Astrocyte of the spinal cord (primary cell): ENCODE measurements around the gene TMCC1.

ENCODE experiments used
- DNase-seq: peaks from one replicate; pipeline ENCODE4 v3.0.0; 2011; ENCODE audit warnings: low read depth, low spot score
- H3K4me3 ChIP-seq: 2 replicates; pipeline ENCODE4 v1.5.1; 2011; ENCODE audit warnings: low read depth, mild to moderate bottlenecking, low read length, moderate library complexity
- in situ Hi-C: cut with HindIII; loops from 2 replicates; pipeline ENCODE4 v1.10.0; 2017; ENCODE audit warnings: low sequenced_read_pairs
- TF ChIP-seq, protein P1 (sequence below): IDR thresholded peaks from 2 replicates; pipeline ENCODE4 v1.5.1; 2012; ENCODE audit warnings: low read depth, mild to moderate bottlenecking, low read length, inconsistent platforms

Gene TMCC1

GRCh38 chr3:129831503-129831902 is 62.0 kb downstream of the TMCC1 start:
- DNase-seq, result no peak
- TF ChIP-seq, protein P1, sequence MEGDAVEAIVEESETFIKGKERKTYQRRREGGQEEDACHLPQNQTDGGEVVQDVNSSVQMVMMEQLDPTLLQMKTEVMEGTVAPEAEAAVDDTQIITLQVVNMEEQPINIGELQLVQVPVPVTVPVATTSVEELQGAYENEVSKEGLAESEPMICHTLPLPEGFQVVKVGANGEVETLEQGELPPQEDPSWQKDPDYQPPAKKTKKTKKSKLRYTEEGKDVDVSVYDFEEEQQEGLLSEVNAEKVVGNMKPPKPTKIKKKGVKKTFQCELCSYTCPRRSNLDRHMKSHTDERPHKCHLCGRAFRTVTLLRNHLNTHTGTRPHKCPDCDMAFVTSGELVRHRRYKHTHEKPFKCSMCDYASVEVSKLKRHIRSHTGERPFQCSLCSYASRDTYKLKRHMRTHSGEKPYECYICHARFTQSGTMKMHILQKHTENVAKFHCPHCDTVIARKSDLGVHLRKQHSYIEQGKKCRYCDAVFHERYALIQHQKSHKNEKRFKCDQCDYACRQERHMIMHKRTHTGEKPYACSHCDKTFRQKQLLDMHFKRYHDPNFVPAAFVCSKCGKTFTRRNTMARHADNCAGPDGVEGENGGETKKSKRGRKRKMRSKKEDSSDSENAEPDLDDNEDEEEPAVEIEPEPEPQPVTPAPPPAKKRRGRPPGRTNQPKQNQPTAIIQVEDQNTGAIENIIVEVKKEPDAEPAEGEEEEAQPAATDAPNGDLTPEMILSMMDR, result no peak
- in situ Hi-C loops, result no loop called here

GRCh38 chr3:129829640-129830039 is 63.9 kb downstream of the TMCC1 start:
- H3K4me3 ChIP-seq, result no peak overlapping the region
- DNase-seq, result peak; percentile 90
- TF ChIP-seq, protein P1, result peak; percentile 64
- in situ Hi-C loops, result no loop called here

More at GRCh38 chr3:129831503-129831902, 62.0 kb downstream of the TMCC1 start:
- H3K4me3 ChIP-seq, result no peak overlapping the region

DNA sequence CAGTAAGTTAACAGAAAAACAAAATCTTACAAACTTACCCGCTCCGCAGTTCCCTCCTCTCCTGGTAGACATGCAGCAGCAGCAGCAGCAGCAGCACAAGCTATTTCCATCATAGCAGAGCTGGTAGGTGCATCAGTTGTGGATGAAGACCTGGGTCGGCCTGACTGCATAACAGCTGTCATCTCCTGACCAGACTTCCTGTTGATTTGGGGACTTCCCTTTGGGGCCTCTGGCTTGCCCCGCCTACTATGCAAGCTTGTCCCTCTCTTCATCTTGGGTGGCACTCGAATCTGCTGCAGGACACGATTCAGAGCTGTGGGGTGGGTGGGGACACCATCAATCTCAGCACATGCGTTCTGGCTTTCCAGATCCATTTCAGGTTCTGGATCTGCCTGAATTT is 65.7 kb downstream of the TMCC1 start:
- TF ChIP-seq, protein P1, result no peak
- H3K4me3 ChIP-seq, result no peak overlapping the region
- no peak for DNase-seq
- in situ Hi-C loops, result no loop called here

- DNase-seq, result peak; percentile 38
- no peak overlapping the region for H3K4me3 ChIP-seq
- TF ChIP-seq, protein P1, result peak; percentile 46
- in situ Hi-C loops, result no loop called here
Observed at GRCh38 chr3:129824926-129825541, 68.5 kb downstream of the TMCC1 start.

- TF ChIP-seq, protein P1, result no peak
- in situ Hi-C loops, result no loop called here
- DNase-seq, result no peak
- H3K4me3 ChIP-seq, result no peak overlapping the region
Observed at GRCh38 chr3:129822679-129823078, 70.8 kb downstream of the TMCC1 start.

DNA sequence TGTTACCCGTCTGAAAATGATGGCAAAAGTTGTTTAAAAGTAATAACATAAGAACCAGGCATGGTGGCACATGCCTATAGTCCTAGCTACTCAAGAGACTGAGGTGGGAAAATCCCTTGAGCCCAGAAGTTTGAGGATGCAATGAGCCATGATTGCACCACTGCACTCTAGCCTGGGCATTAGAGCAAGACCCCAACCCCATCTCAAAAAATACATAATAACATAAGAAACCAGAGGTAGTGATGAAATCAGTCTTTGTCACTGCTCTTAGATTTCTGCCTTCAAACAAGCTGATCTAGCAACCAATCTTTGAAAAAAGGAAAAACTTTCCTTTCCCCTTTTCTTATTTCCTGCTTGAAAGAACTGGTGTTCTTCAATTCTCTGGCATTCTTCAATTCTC is 71.3 kb downstream of the TMCC1 start:
- TF ChIP-seq, protein P1, result no peak
- no peak for DNase-seq
- in situ Hi-C loops, result no loop called here
- no peak overlapping the region for H3K4me3 ChIP-seq
